ENCODE results near the gene OR2L13. TPM values are rescaled to one million over a fixed set of nuclear protein-coding genes. Genes with fewer than 3 reads are reported as not detected.

Gene OR2L13
- total RNA-seq, 1 donor from 2014 or later: not detected

DNA sequence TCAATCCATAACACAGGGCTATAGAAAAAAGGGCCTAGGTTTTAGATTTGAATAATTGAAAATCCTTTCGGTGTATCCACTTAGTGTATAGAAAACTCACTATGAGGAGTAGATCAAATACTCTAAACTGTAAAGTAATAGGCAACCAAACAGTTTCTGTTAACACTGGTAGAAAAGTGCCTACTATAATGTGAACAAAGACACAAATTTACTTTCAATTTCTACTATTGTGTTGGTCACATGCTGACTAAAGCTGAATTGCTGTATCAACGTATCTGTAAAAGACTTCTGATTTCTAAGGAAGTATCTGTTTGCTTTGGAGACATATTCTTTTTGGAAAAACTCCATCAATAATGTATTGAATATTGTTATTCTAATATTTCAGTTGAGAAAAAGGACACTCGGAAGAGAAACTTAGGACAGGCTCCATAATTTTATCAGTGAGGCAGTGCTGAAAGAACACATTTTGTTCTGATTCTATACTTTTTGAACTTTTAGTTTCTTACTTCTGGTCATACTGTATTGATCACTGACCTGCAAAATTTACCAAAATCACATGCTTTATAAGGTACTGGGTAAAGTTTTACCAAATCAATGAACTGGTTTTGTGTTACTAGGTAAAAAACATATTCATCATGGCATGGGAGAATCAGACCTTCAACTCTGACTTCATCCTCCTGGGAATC lies 49.7 kb downstream of the OR2L13 start, which contains the start of gene OR2M5:
Gene OR2M5, plus strand, starts transcription at position 636 of the 686 bp plus-strand sequence. Its CDS starts 0 bp downstream, at position 636.
- no peaks in the 10 kb centered on the region for H3K36me3 ChIP-seq
- peaks cover 25% of the 10 kb centered on the region for H3K9me3 ChIP-seq (replicated peaks)
- H3K27me3 ChIP-seq (ENCODE audit: low read depth): no peaks in the 10 kb centered on the region
- TF ChIP-seq, protein P1, sequence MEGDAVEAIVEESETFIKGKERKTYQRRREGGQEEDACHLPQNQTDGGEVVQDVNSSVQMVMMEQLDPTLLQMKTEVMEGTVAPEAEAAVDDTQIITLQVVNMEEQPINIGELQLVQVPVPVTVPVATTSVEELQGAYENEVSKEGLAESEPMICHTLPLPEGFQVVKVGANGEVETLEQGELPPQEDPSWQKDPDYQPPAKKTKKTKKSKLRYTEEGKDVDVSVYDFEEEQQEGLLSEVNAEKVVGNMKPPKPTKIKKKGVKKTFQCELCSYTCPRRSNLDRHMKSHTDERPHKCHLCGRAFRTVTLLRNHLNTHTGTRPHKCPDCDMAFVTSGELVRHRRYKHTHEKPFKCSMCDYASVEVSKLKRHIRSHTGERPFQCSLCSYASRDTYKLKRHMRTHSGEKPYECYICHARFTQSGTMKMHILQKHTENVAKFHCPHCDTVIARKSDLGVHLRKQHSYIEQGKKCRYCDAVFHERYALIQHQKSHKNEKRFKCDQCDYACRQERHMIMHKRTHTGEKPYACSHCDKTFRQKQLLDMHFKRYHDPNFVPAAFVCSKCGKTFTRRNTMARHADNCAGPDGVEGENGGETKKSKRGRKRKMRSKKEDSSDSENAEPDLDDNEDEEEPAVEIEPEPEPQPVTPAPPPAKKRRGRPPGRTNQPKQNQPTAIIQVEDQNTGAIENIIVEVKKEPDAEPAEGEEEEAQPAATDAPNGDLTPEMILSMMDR (IDR thresholded peaks at IDR 0.05; ENCODE audit: borderline replicate concordance): no peak
- H3K27ac ChIP-seq (replicated peaks): no peak within 1 kb of the TSS
- no peak within 1 kb of the TSS for H3K4me3 ChIP-seq
- no peak for DNase-seq
- no peaks in the 10 kb centered on the region for H3K4me1 ChIP-seq
- intact Hi-C loops (cut with micrococcal nuclease): no loop called here

Other genes starting within 250 kb of the OR2L13 start
- gene TRIM58, start 238.0 kb upstream of the OR2L13 start, total RNA-seq: 0.16 TPM
- gene OR2W3, start 199.6 kb upstream of the OR2L13 start, total RNA-seq: not detected
- gene OR2T8, start 174.9 kb upstream of the OR2L13 start, total RNA-seq: not detected
- gene OR2AJ1, start 170.3 kb upstream of the OR2L13 start, total RNA-seq: not detected
- gene OR2L8, start 146.3 kb upstream of the OR2L13 start, total RNA-seq: not detected
- gene OR2AK2, start 130.0 kb upstream of the OR2L13 start, total RNA-seq: not detected
- gene OR2L5, start 81.5 kb upstream of the OR2L13 start, total RNA-seq: not detected
- gene OR2L2, start 65.1 kb upstream of the OR2L13 start, total RNA-seq: not detected
- gene OR2L3, start 48.3 kb upstream of the OR2L13 start, total RNA-seq: not detected
- gene OR2M5, start 50.0 kb downstream of the OR2L13 start, total RNA-seq: not detected
- gene OR2M2, start 79.6 kb downstream of the OR2L13 start, total RNA-seq: not detected
- gene OR2M3, start 102.1 kb downstream of the OR2L13 start, total RNA-seq: not detected
- gene OR2M4, start 136.2 kb downstream of the OR2L13 start, total RNA-seq: not detected
- not detected for gene OR2T33, start 182.8 kb downstream of the OR2L13 start, total RNA-seq
- not detected for gene OR2T12, start 208.2 kb downstream of the OR2L13 start, total RNA-seq
- gene OR2M7, start 229.4 kb downstream of the OR2L13 start, total RNA-seq: not detected

Measured in left ventricle myocardium inferior (tissue), 1 donor.